NT2/D1 (cell line): ENCODE measurements around the gene SLC15A3.

ENCODE experiments used
- DNase-seq: peaks from one replicate; pipeline ENCODE4 v3.0.0-alpha.2; 2011; ENCODE audit warnings: low read depth, low spot score
- H3K27me3 ChIP-seq: 2 replicates; pipeline ENCODE4 v1.6.0; 2011; ENCODE audit warnings: mild to moderate bottlenecking; ENCODE audit not compliant: insufficient read length, insufficient read depth
- H3K36me3 ChIP-seq: 2 replicates; pipeline ENCODE4 v1.6.1; 2011; ENCODE audit warnings: mild to moderate bottlenecking, low read length, mixed read lengths; ENCODE audit not compliant: insufficient read depth, insufficient read length
- H3K4me1 ChIP-seq: 2 replicates; pipeline ENCODE4 v1.5.1; 2011; ENCODE audit not compliant: insufficient read depth, insufficient read length
- H3K4me3 ChIP-seq: 2 replicates; pipeline ENCODE4 v1.5.1; 2011; ENCODE audit warnings: low read depth; ENCODE audit not compliant: insufficient read length
- H3K9ac ChIP-seq: 2 replicates; pipeline ENCODE4 v1.6.0; 2011; ENCODE audit warnings: low read depth; ENCODE audit not compliant: insufficient read length
- H3K9me3 ChIP-seq: 2 replicates; pipeline ENCODE4 v1.5.1; 2011; ENCODE audit warnings: mild to moderate bottlenecking, low read length; ENCODE audit not compliant: insufficient read depth
- SUZ12 ChIP-seq: IDR thresholded peaks from 2 replicates; pipeline ENCODE4 v1.6.1; 2011; ENCODE audit not compliant: insufficient read length, insufficient read depth; ENCODE audit errors: extremely low read depth
- YY1 ChIP-seq: IDR thresholded peaks from 2 replicates; pipeline ENCODE4 v1.6.1; 2011; ENCODE audit not compliant: insufficient read length, insufficient read depth
- ZNF274 ChIP-seq: IDR thresholded peaks from 2 replicates; pipeline ENCODE4 v1.6.1; 2011; ENCODE audit warnings: mild to moderate bottlenecking, low read depth, low read length

SLC15A3 gene

GRCh38 chr11:60992842-60993409 is 41.0 kb upstream of the SLC15A3 start:
- H3K27me3 ChIP-seq = no peaks in the 10 kb centered on the region
- TF ChIP-seq SUZ12 (no peak), YY1 (no peak), ZNF274 (no peak)
- no peak overlapping the region for H3K4me3 ChIP-seq
- no peak overlapping the region for H3K9ac ChIP-seq
- DNase-seq = no peak
- no peaks in the 10 kb centered on the region for H3K36me3 ChIP-seq
- no peaks in the 10 kb centered on the region for H3K9me3 ChIP-seq
- H3K4me1 ChIP-seq = peaks cover 4% of the 10 kb centered on the region

- Histone ChIP-seq H3K36me3 (no peaks in the 10 kb centered on the region), H3K9ac (no peak overlapping the region), H3K4me3 (no peak overlapping the region), H3K27me3 (no peaks in the 10 kb centered on the region), H3K9me3 (no peaks in the 10 kb centered on the region), H3K4me1 (peaks cover 4% of the 10 kb centered on the region)
- DNase-seq = no peak
- TF ChIP-seq ZNF274 (no peak), SUZ12 (no peak), YY1 (no peak)
Measured at GRCh38 chr11:60991457-60991856, 39.5 kb upstream of the SLC15A3 start.

GRCh38 chr11:60989093-60989650 is 37.2 kb upstream of the SLC15A3 start:
- TF ChIP-seq SUZ12 (no peak), ZNF274 (no peak), YY1 (no peak)
- H3K36me3 ChIP-seq = no peaks in the 10 kb centered on the region
- no peak overlapping the region for H3K9ac ChIP-seq
- H3K4me3 ChIP-seq = no peak overlapping the region
- H3K27me3 ChIP-seq = no peaks in the 10 kb centered on the region
- H3K9me3 ChIP-seq = no peaks in the 10 kb centered on the region
- no peak for DNase-seq
- no peaks in the 10 kb centered on the region for H3K4me1 ChIP-seq

- DNase-seq = no peak
- TF ChIP-seq SUZ12 (no peak), ZNF274 (no peak), YY1 (no peak)
- H3K4me1 ChIP-seq = no peaks in the 10 kb centered on the region
- no peak overlapping the region for H3K4me3 ChIP-seq
- H3K27me3 ChIP-seq = no peaks in the 10 kb centered on the region
- no peaks in the 10 kb centered on the region for H3K9me3 ChIP-seq
- no peaks in the 10 kb centered on the region for H3K36me3 ChIP-seq
- H3K9ac ChIP-seq = no peak overlapping the region
Measured at GRCh38 chr11:60988658-60989057, 36.7 kb upstream of the SLC15A3 start.

- H3K36me3 ChIP-seq = no peaks in the 10 kb centered on the region
- H3K9me3 ChIP-seq = no peaks in the 10 kb centered on the region
- TF ChIP-seq YY1 (no peak), SUZ12 (no peak), ZNF274 (no peak)
- peaks cover 1% of the 10 kb centered on the region for H3K4me1 ChIP-seq
- no peak overlapping the region for H3K9ac ChIP-seq
- no peaks in the 10 kb centered on the region for H3K27me3 ChIP-seq
- no peak for DNase-seq
- H3K4me3 ChIP-seq = no peak overlapping the region
Measured at GRCh38 chr11:60987577-60988277, 35.8 kb upstream of the SLC15A3 start.

- Histone ChIP-seq H3K27me3 (no peaks in the 10 kb centered on the region), H3K36me3 (no peaks in the 10 kb centered on the region), H3K9ac (no peak overlapping the region), H3K4me1 (peaks cover 3% of the 10 kb centered on the region), H3K4me3 (no peak overlapping the region), H3K9me3 (no peaks in the 10 kb centered on the region)
- DNase-seq = no peak
- no peak for TF ChIP-seq SUZ12
- TF ChIP-seq ZNF274 = no peak
- no peak for TF ChIP-seq YY1
Measured at GRCh38 chr11:60985991-60986915, 34.3 kb upstream of the SLC15A3 start.

- H3K27me3 ChIP-seq = no peaks in the 10 kb centered on the region
- H3K4me3 ChIP-seq = no peak overlapping the region
- DNase-seq = no peak
- no peaks in the 10 kb centered on the region for H3K36me3 ChIP-seq
- no peak for TF ChIP-seq ZNF274
- no peak for TF ChIP-seq SUZ12
- TF ChIP-seq YY1 = no peak
- H3K9ac ChIP-seq = no peak overlapping the region
- H3K4me1 ChIP-seq = peaks cover 3% of the 10 kb centered on the region
- H3K9me3 ChIP-seq = no peaks in the 10 kb centered on the region
Measured at GRCh38 chr11:60985501-60985900, 33.5 kb upstream of the SLC15A3 start.
